Measurements from ENCODE around the gene HFM1.
"Not testable (repeated sequence)": the region's sequence is repeated elsewhere in the genome, so short reads cannot be mapped to it uniquely, and the experiment has no call there.

The HFM1 gene

DNA sequence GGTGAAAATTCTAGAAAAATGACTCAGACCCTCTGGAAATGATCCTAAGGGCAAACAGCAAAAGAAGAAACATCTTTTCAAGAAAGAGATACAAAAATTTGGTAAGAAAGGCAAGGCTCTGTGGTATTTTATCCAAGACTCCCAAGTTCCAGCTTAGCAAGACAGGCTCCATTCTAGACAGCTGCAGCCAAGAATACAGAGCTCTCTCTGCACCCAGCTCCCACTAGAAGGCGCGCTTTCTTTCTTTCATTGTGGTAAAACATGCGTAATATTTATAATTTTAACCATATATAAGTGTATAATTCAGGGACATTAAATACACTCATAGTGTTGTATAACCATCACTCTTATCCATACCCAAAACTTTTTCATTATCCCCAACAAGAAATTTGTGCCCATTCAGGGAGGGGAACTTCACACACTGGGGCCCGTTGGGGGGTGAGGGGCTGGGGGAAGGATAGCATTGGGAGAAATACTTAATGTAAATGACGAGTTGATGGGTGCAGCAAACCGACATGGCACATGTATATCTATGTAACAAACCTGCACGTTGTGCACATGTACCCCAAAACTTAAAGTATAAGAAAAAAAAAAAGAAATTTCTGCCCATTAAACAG, 2.2 kb upstream of the HFM1 start:
- Mint-ChIP-seq H3K4me3 (no peak overlapping the region), H3K4me1 (peaks cover 6% of the 10 kb centered on the region), H3K9me3 (no peaks in the 10 kb centered on the region), H3K27me3 (peaks cover 54% of the 10 kb centered on the region), H3K36me3 (ENCODE audit: insufficient read depth) (peaks cover 5% of the 10 kb centered on the region), H3K27ac (ENCODE audit: low read depth) (no peak overlapping the region)
- ATAC-seq (replicated peaks; ENCODE audit: extremely low read depth, poor library complexity, severe bottlenecking): no peak
- no peak for DNase-seq (ENCODE audit: low spot score in 2 of 2)

DNA sequence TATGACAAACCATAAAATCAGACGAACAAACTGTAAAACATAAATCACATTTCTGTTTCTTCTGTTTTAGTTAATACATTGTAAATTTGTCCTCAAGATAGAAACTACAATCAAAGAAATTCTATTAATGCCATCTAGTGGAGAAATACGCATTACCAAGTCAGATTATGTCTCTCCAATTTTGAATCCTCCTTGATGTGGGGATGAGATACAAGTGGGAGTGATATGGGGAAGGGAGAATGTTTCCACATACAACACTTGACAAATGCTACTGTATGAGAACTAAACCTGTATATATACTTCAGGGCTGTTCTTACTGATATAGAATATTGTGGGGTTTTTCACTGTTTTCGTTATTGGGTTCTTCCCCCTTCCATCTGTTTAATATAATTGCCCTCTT, 2.6 kb downstream of the HFM1 start:
- H3K36me3 Mint-ChIP-seq (ENCODE audit: insufficient read depth): peaks cover 5% of the 10 kb centered on the region
- H3K4me3 Mint-ChIP-seq: no peak overlapping the region
- peaks cover 6% of the 10 kb centered on the region for H3K4me1 Mint-ChIP-seq
- H3K27ac Mint-ChIP-seq (ENCODE audit: low read depth): no peak overlapping the region
- DNase-seq (ENCODE audit: low spot score in 2 of 2): no peak
- H3K27me3 Mint-ChIP-seq: peaks cover 78% of the 10 kb centered on the region
- H3K9me3 Mint-ChIP-seq: no peaks in the 10 kb centered on the region
- no peak for ATAC-seq (replicated peaks; ENCODE audit: extremely low read depth, poor library complexity, severe bottlenecking)

DNA sequence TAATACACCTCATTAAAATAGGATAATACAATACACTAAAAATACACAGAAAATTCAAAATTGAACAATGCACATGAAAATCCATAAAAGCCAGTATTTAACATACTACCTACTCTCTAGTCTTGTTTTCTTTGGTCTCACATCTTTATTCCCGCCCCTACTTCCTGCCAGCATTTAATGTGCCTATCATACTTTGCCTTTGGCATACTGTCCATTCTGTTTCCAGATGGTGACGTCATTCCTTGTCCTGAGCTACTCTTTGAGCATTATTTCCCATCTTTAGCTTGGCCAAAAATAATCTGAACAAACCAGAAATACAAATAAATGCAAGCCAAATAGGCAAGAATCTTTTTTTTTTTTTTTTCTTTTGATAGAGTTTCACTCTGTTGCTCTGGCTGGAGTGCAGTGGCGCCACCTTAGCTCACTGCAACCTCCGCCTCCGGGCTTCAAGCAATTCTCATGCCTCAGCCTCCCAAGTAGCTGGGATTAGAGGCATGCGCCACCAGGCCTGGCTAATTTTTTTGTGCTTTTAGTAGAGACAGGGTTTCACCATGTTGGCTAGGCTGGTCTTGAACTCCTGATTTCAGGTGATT, 4.4 kb downstream of the HFM1 start:
- H3K9me3 Mint-ChIP-seq: no peaks in the 10 kb centered on the region

DNA sequence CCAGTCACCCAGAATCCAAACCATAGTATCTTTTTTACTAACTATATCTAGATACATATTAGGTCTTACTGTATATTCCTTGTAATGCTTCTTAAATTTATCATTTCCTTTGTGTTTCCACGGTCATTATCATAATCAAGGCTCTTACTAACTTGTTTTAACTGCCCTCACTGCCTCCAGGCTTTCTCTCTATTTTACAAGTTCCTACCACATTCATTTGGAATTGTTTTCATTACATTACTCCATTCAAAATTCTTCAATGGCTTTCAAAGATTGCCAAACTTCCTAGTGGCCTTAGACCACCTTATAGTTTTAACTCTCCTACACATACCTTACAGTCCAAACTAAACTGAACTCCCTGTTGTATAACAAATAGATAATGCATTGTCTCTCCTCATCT, 6.3 kb downstream of the HFM1 start:
- H3K36me3 Mint-ChIP-seq (ENCODE audit: insufficient read depth): no peaks in the 10 kb centered on the region
- H3K27ac Mint-ChIP-seq (ENCODE audit: low read depth): no peak overlapping the region
- H3K4me1 Mint-ChIP-seq: no peaks in the 10 kb centered on the region
- DNase-seq (ENCODE audit: low spot score in 2 of 2): no peak
- peaks cover 52% of the 10 kb centered on the region for H3K27me3 Mint-ChIP-seq
- H3K9me3 Mint-ChIP-seq: no peaks in the 10 kb centered on the region
- H3K4me3 Mint-ChIP-seq: no peak overlapping the region
- no peak for ATAC-seq (replicated peaks; ENCODE audit: extremely low read depth, poor library complexity, severe bottlenecking)

More for the DNA sequence above, 4.4 kb downstream of the HFM1 start:
- no peak for ATAC-seq (replicated peaks; ENCODE audit: extremely low read depth, poor library complexity, severe bottlenecking)
- Mint-ChIP-seq H3K36me3 (ENCODE audit: insufficient read depth) (peaks cover 2% of the 10 kb centered on the region), H3K4me3 (no peak overlapping the region), H3K27me3 (peaks cover 60% of the 10 kb centered on the region), H3K27ac (ENCODE audit: low read depth) (no peak overlapping the region), H3K4me1 (peaks cover 6% of the 10 kb centered on the region)
- no peak for DNase-seq (ENCODE audit: low spot score in 2 of 2)

DNA sequence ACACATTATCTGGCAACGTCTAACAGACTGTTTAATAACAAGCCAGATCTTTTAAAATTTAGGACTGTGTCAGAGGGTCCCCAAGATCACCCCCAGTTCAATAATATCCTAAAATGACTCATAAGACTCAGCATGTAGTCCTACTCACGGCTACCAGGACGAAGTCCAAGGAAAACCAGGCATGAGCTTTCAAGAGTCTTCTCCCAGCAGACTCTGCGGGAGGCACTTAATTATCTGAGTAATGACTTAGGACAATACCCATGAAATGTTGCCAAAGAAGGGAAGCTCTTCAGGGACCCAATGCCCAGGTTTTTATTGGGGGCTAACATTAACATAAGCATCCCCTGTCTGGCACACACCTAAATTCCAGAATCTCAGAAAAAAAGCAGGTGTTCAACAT, 7.0 kb downstream of the HFM1 start:
- Mint-ChIP-seq H3K36me3 (ENCODE audit: insufficient read depth) (no peaks in the 10 kb centered on the region), H3K27me3 (peaks cover 52% of the 10 kb centered on the region)

DNA sequence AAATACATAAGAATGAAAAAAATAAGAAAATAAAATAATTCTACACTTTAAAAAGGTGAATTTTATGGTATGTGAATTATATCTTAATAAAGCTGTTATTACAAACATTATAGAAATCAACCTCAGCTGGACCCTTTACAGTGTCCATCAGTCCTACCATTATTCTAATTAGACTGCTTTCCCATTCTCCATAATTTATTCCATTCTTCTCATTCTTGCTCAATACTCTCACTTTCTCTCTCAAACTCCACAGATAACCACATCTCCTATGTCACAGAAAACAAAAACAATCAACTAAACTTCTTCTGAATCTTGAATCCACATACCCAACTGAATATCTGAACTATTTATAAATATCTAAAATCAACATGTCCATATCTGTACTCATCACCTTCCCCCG, 11.6 kb downstream of the HFM1 start:
- Mint-ChIP-seq H3K4me1 (no peaks in the 10 kb centered on the region), H3K9me3 (no peaks in the 10 kb centered on the region), H3K27ac (ENCODE audit: low read depth) (no peak overlapping the region), H3K36me3 (ENCODE audit: insufficient read depth) (no peaks in the 10 kb centered on the region), H3K27me3 (peaks cover 45% of the 10 kb centered on the region), H3K4me3 (no peak overlapping the region)
- DNase-seq (ENCODE audit: low spot score in 2 of 2) (no peak), ATAC-seq (replicated peaks; ENCODE audit: extremely low read depth, poor library complexity, severe bottlenecking) (no peak)

More for the DNA sequence above, 7.0 kb downstream of the HFM1 start:
- Mint-ChIP-seq H3K4me3 (no peak overlapping the region), H3K27ac (ENCODE audit: low read depth) (no peak overlapping the region), H3K4me1 (no peaks in the 10 kb centered on the region), H3K9me3 (no peaks in the 10 kb centered on the region)
- ATAC-seq (replicated peaks; ENCODE audit: extremely low read depth, poor library complexity, severe bottlenecking) (no peak), DNase-seq (ENCODE audit: low spot score in 2 of 2) (no peak)

DNA sequence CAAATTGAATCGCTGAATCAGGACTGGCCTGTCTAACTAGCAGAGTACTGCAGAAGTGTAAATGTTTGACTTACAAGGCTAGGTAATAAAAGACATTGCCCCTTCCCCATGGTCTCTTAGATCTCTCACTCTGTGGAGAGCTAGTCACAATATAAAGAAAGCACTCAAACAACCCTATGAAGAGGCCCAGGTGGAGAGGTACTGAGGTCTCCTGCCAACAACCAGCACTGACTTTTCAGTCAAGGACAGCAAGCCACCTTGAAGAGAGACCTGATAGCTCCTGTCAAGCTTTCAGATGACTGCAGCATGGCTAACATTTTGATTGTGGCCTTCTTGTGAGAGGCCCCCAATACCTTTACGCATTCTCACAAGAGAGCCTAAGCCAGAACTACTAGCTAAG, 18.5 kb downstream of the HFM1 start:
- H3K4me1 Mint-ChIP-seq: no peaks in the 10 kb centered on the region
- no peak overlapping the region for H3K4me3 Mint-ChIP-seq
- H3K27ac Mint-ChIP-seq (ENCODE audit: low read depth): no peak overlapping the region
- peaks cover 64% of the 10 kb centered on the region for H3K27me3 Mint-ChIP-seq
- no peaks in the 10 kb centered on the region for H3K36me3 Mint-ChIP-seq (ENCODE audit: insufficient read depth)
- H3K9me3 Mint-ChIP-seq: no peaks in the 10 kb centered on the region
- no peak for DNase-seq (ENCODE audit: low spot score in 2 of 2)
- ATAC-seq (replicated peaks; ENCODE audit: extremely low read depth, poor library complexity, severe bottlenecking): no peak

DNA sequence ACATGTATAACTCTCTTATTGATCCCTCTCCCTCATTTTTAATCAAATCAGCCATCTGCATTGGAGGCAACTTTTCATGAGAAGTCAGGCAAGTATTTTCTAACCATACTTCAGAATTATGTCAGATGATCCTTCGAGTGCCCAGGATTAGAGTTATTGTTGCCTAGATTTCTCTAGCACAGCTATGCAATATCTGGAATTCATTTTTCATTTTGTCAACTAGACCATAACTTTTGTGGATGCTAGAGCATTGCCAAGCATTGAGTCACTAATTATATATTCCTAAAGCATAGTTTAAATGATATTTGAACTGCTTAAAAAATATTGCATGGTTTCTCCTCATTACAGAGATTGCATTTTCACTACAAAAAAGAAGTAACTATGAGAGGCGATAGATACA, 21.2 kb downstream of the HFM1 start:
- no peak for ATAC-seq (replicated peaks; ENCODE audit: extremely low read depth, poor library complexity, severe bottlenecking)

DNA sequence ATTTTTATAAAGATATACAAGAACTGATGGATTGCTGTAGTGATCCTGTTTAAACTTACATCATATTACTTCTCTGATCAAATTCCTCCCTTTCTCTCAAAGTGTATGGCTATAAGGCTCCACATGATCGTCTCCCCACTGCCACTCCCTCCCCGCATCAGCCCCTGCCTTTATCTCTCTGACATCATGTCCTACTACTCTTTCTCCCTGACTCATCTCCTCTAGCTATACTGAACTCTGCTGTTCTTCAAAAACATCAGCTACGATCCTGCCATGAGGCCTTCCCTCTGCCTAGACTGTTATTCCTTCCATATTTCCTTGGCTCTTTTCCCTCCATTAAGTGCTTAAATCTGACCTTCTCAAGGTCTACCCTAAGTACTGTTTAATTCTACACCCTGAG, 22.8 kb downstream of the HFM1 start:
- no peak for ATAC-seq (replicated peaks; ENCODE audit: extremely low read depth, poor library complexity, severe bottlenecking)
- DNase-seq (ENCODE audit: low spot score in 2 of 2): no peak
- H3K4me3 Mint-ChIP-seq: no peak overlapping the region
- H3K36me3 Mint-ChIP-seq (ENCODE audit: insufficient read depth): no peaks in the 10 kb centered on the region
- no peaks in the 10 kb centered on the region for H3K4me1 Mint-ChIP-seq
- peaks cover 30% of the 10 kb centered on the region for H3K27me3 Mint-ChIP-seq
- H3K27ac Mint-ChIP-seq (ENCODE audit: low read depth): no peak overlapping the region
- H3K9me3 Mint-ChIP-seq: no peaks in the 10 kb centered on the region

More for the DNA sequence above, 21.2 kb downstream of the HFM1 start:
- DNase-seq (ENCODE audit: low spot score in 2 of 2): no peak
- Mint-ChIP-seq H3K4me1 (no peaks in the 10 kb centered on the region), H3K4me3 (no peak overlapping the region), H3K36me3 (ENCODE audit: insufficient read depth) (no peaks in the 10 kb centered on the region), H3K27ac (ENCODE audit: low read depth) (no peak overlapping the region), H3K27me3 (peaks cover 45% of the 10 kb centered on the region), H3K9me3 (no peaks in the 10 kb centered on the region)

DNA sequence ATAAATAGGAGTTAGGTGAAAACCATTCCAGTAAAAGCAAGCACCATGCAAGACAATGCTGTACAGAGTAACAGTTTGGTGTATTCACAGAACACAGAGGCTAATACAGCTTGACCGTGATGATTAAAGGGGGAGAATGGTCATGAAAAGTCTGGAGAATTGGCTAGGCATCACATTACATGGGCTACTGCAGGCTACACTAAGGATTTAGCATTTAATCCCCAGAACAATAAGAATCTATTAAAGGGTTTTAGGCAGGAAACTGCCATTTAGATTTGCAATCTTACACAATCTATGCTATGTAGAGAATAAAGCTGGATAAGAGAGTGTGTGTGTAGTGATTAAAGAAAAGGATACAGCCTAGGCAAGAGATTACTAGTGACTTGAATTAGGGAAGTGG, 30.6 kb downstream of the HFM1 start:
- Mint-ChIP-seq H3K36me3 (ENCODE audit: insufficient read depth) (peaks cover 2% of the 10 kb centered on the region), H3K27ac (ENCODE audit: low read depth) (no peak overlapping the region), H3K4me1 (no peaks in the 10 kb centered on the region), H3K4me3 (no peak overlapping the region), H3K27me3 (peaks cover 18% of the 10 kb centered on the region), H3K9me3 (no peaks in the 10 kb centered on the region)
- no peak for ATAC-seq (replicated peaks; ENCODE audit: extremely low read depth, poor library complexity, severe bottlenecking)
- DNase-seq (ENCODE audit: low spot score in 2 of 2): no peak

DNA sequence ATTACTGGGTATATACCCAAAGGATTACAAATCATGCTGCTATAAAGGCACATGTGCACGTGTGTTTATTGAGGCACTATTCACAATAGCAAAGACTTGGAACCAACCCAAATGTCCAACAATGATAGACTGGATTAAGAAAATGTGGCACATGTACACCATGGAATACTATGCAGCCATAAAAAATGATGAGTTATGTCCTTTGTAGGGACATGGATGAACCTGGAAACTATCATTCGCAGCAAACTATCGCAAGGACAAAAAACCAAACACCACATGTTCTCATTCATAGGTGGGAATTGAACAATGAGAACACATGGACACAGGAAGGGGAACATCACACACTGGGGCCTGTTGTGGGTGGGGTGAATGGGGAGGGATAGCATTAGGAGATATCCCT, 32.4 kb downstream of the HFM1 start:
- not testable (repeated sequence) for ATAC-seq (replicated peaks; ENCODE audit: extremely low read depth, poor library complexity, severe bottlenecking); H3K4me1 Mint-ChIP-seq; H3K4me3 Mint-ChIP-seq; H3K9me3 Mint-ChIP-seq; H3K36me3 Mint-ChIP-seq (ENCODE audit: insufficient read depth); H3K27ac Mint-ChIP-seq (ENCODE audit: low read depth); DNase-seq (ENCODE audit: low spot score in 2 of 2)
- peaks cover 36% of the 10 kb centered on the region for H3K27me3 Mint-ChIP-seq

DNA sequence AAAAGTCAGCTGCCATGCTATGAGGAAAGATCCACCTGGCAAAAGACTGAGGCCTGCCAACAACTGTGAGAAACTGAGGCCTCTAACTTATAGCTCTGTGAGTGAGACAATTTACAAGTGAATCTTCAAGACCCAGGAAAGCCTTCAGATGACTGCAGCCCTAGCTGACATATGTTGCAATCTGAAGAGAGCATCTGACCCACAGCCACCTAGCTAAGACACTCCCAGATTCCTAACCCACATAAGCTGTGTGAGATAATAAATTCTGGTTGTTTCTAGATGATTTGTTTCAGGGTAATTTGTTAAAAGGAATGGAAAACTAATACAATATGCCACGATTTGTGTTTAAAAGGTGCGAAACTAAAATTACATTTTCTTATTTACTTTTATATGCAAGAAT, 55.1 kb downstream of the HFM1 start:
- peaks cover 11% of the 10 kb centered on the region for H3K9me3 Mint-ChIP-seq
- DNase-seq (ENCODE audit: low spot score in 2 of 2) (no peak), ATAC-seq (replicated peaks; ENCODE audit: extremely low read depth, poor library complexity, severe bottlenecking) (no peak)
- H3K27me3 Mint-ChIP-seq: peaks cover 33% of the 10 kb centered on the region
- H3K4me1 Mint-ChIP-seq: no peaks in the 10 kb centered on the region
- H3K4me3 Mint-ChIP-seq: no peak overlapping the region
- H3K36me3 Mint-ChIP-seq (ENCODE audit: insufficient read depth): peaks cover 2% of the 10 kb centered on the region
- no peak overlapping the region for H3K27ac Mint-ChIP-seq (ENCODE audit: low read depth)

DNA sequence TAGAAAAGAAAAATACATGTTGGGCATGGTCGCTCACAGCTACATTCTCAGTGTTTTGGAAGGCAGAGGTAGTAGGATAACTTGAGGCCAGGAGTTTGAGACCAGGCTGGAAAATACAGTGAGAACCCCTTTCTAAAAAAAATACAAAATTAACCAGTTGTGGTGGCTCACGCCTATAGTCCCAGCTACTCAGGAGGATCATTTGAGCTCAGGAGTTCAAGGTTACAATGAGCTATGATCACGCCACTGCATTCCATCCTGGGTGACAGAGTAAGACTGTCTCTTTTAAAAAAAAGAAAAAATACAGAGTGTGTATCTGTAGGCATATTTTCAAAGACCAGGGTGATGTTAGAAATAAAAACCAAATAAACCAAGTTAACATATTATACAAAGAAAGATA, 57.8 kb downstream of the HFM1 start:
- no peaks in the 10 kb centered on the region for H3K9me3 Mint-ChIP-seq
- peaks cover 28% of the 10 kb centered on the region for H3K27me3 Mint-ChIP-seq
- DNase-seq (ENCODE audit: low spot score in 2 of 2) (no peak), ATAC-seq (replicated peaks; ENCODE audit: extremely low read depth, poor library complexity, severe bottlenecking) (no peak)
- no peaks in the 10 kb centered on the region for H3K4me1 Mint-ChIP-seq
- H3K36me3 Mint-ChIP-seq (ENCODE audit: insufficient read depth): no peaks in the 10 kb centered on the region
- no peak overlapping the region for H3K4me3 Mint-ChIP-seq
- no peak overlapping the region for H3K27ac Mint-ChIP-seq (ENCODE audit: low read depth)

Measured in central memory CD8-positive, alpha-beta T cell (primary cell).